ENCODE results near the gene SPRED2.

Gene SPRED2

GRCh38 chr2:65277791-65278483 is 154.5 kb downstream of the SPRED2 start:
- DNase-seq (ENCODE audit: low read depth in 2 of 2) = no peak

GRCh38 chr2:65277118-65277517 is 155.3 kb downstream of the SPRED2 start:
- DNase-seq (ENCODE audit: low read depth in 2 of 2) = no peak

GRCh38 chr2:65276609-65277008 is 155.8 kb downstream of the SPRED2 start:
- DNase-seq (ENCODE audit: low read depth in 2 of 2) = no peak

GRCh38 chr2:65275141-65275915 is 157.1 kb downstream of the SPRED2 start:
- DNase-seq (ENCODE audit: low read depth in 2 of 2) = no peak

- DNase-seq (ENCODE audit: low read depth in 2 of 2) = no peak
Measured at GRCh38 chr2:65273344-65273743, 159.1 kb downstream of the SPRED2 start.

- no peak for DNase-seq (ENCODE audit: low read depth in 2 of 2)
Measured at GRCh38 chr2:65268957-65269356, 163.4 kb downstream of the SPRED2 start.

GRCh38 chr2:65267008-65267407 is 165.4 kb downstream of the SPRED2 start:
- DNase-seq (ENCODE audit: low read depth in 2 of 2) = no peak

- no peak for DNase-seq (ENCODE audit: low read depth in 2 of 2)
Measured at GRCh38 chr2:65265671-65266045, 166.7 kb downstream of the SPRED2 start.

- DNase-seq (ENCODE audit: low read depth in 2 of 2) = no peak
Measured at GRCh38 chr2:65264821-65265670, 167.4 kb downstream of the SPRED2 start.

GRCh38 chr2:65263986-65264385 is 168.4 kb downstream of the SPRED2 start:
- no peak for DNase-seq (ENCODE audit: low read depth in 2 of 2)

- DNase-seq (ENCODE audit: low read depth in 2 of 2) = no peak
Measured at GRCh38 chr2:65263262-65263661, 169.1 kb downstream of the SPRED2 start.

- DNase-seq (ENCODE audit: low read depth in 2 of 2) = no peak
Measured at GRCh38 chr2:65261676-65262075, 170.7 kb downstream of the SPRED2 start.
